ENCODE data around the gene BCAP29. TPM values are rescaled to one million over a fixed set of nuclear protein-coding genes. Genes with fewer than 3 reads are reported as not detected.
"Not testable (repeated sequence)": the region's sequence is repeated elsewhere in the genome, so short reads cannot be mapped to it uniquely, and the experiment has no call there.

The BCAP29 gene
- total RNA-seq, 1 donor from 2014 or later, result 76.4 TPM

DNA sequence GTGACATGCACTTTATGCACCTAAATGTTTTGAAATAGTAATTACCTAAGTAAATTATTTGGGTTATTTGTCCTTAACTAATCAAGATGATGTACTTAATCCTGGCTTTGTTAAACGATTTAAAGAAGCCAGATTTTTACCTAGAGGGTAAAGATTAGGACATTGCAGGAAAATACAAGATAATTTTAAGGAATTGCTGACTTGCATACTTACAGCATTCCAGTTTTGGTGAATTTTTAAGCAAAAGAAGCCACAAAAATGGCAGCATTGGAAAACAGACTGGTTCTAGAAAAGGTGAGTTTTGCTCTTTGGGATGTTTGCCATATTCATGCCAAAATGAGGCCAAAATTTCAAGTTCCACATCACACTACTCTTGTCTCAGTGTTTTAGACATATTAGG lies 33.4 kb downstream of the BCAP29 start:
- ATAC-seq, result no peak
- intact Hi-C loops (cut with DNase I), result no loop called here

DNA sequence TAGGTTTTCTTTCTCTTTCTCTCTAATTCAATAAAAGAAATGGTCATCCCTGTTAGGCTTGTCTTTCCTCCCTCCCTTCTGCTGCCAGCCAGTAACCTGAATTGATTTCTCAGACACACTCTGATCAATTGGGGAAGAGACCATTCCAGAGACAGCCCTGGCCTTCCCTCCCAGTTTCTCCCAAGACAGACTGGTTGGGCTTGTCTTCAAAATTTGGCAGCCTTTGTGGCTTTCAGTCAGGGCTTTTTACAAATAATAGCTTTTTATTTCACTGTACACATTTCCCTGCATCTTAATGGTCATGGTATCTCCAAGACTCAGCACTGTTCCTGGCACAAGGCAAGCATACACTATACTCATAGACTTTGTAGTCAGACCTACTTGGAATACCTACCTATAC lies 33.9 kb downstream of the BCAP29 start:
- DNase-seq (ENCODE audit: low spot score), result no peak
- intact Hi-C loops (cut with DNase I), result no loop called here
- no peak for ATAC-seq

More for the DNA sequence above, 33.4 kb downstream of the BCAP29 start:
- no peak for DNase-seq (ENCODE audit: low spot score)

DNA sequence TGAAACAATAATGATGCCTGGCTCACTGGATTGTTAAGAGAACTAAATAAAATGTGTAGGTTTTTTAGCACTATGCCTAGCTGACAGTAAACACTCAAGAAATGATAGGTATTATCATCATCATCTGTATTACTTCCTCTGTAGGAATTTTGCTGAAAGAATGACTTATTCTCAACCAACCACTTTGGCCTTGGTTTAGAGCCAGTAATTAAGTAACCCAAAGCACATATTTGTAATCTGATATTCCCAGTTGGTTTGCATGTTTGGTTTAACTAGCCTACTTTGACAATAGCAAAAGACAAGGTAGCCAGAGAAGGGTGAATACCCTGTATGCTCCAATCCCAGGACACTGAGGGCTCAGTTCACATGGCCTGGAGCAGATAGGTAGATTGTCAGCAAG lies 34.4 kb downstream of the BCAP29 start:
- intact Hi-C loops (cut with DNase I), result no loop called here
- ATAC-seq, result peak; percentile 72

DNA sequence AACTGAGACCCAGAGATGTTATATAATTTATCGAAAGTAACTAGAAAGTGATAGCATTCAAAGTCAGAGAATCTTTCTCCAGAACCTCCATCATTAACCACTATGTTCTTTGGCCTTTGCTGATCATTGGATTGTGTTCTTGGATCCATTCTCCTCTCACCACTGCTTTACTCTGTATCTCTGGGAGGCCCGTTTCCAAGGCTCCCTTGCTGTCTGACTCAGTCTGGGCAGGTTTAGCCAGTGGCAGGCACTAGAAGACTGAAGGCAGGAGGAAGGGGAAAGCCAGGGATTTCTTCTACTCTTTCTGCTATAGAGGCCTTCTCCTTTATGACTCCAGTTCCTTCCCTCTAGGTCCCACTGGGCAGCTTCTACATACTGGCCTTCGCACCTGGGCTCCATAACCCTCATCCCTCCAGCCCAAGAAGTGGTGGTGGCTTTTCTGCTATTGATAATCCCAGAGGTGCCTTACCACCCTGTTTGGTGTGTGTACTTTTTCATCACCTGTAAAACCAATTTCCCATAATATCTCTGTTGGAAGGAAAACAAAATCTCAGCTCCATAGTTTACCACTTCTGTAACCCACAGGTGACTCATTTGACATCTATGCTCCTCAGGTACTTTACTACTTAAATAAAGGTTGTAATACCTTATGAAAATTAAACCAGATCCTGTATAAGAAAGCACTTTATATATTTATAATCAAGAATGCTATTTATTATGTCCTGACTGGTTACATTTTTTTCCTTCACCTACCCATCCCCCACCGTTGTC lies 36.0 kb downstream of the BCAP29 start:
- ATAC-seq (peak; percentile 52), DNase-seq (ENCODE audit: low spot score) (no peak)
- intact Hi-C loops (cut with DNase I), result no loop called here

More for the DNA sequence above, 34.4 kb downstream of the BCAP29 start:
- no peak for DNase-seq (ENCODE audit: low spot score)

DNA sequence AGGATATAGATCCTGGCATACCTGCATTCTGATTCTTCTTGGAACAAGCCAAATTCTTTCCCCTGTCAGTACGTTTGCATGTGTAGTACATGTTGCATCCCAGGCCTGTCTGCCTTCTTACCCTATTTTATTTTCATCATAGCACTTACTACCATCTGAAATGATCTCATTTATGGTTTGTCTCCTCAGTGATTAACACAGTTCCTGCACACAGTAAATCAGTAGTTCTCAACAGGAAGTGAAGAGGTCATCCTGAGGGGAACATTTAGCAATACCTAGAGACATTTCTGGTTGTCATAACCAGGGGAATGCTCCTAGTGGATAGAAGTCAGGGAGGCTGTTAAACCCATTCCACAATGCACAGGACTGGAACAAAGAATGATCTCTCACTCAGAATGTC lies 42.4 kb downstream of the BCAP29 start:
- DNase-seq (ENCODE audit: low spot score) (no peak), ATAC-seq (peak; percentile 48)
- intact Hi-C loops (cut with DNase I), result no loop called here

DNA sequence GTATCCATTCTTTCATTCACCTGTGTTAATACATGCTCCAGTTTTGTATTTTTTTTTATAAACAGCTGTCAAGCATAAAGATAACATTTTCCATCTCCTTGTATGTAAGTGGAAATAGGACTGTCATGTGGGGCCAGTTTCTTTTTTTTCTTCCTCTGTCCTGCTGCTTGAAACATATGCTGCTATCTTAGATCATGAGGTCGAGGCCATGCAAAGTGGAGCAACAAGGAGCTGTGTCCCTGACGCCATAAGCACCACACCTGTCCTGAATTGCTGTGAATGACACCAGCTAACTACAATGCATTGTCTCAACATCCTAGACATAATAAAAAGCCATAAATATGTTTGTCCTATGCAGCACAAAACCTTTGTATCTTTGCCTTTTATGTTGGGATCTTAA lies 42.8 kb downstream of the BCAP29 start:
- DNase-seq (ENCODE audit: low spot score) (no peak), ATAC-seq (no peak)
- intact Hi-C loops (cut with DNase I), result no loop called here

- intact Hi-C loops (cut with DNase I), result no loop called here
- DNase-seq (ENCODE audit: low spot score) (no peak), ATAC-seq (no peak)
Measured at GRCh38 chr7:107627002-107627401, 47.0 kb downstream of the BCAP29 start.

DNA sequence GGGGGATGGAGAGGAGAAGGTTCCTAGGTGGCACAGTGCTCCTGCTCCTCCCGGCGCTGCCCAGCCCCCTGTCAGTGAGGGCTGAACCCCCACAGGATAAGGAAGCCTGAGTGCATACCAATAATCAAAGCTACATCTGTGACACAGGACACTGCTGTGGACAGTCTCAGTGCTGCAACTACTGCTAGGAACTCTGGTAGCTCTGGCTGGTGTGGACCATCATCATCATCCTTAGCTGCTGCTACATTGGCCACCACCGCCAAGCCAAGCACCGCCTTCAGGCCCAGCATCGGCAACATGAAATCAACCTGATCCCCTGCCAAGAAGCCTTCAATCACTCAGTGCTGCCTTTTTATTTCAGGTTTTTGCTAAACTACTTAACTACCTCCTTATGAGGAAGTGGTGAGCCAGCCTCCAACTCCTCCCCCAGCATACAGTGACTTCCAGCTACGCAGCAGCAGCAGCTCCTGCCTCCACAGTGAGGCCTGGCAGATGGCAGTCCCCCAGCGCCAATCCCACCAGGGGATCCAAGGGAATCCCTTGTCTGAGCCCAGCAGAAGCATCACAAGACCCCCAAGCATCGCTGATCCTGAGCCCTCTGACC lies 48.5 kb downstream of the BCAP29 start:
- no peak for ATAC-seq

GRCh38 chr7:107630342-107630741 lies 50.3 kb downstream of the BCAP29 start:
- intact Hi-C loops (cut with DNase I), result no loop called here
- DNase-seq (ENCODE audit: low spot score), result no peak
- ATAC-seq, result no peak

More for the DNA sequence above, 48.5 kb downstream of the BCAP29 start:
- DNase-seq (ENCODE audit: low spot score), result no peak
- intact Hi-C loops (cut with DNase I), result no loop called here

GRCh38 chr7:107631588-107632491 lies 51.8 kb downstream of the BCAP29 start:
- DNase-seq (ENCODE audit: low spot score) (no peak), ATAC-seq (no peak)
- intact Hi-C loops (cut with DNase I), result no loop called here

GRCh38 chr7:107632492-107632865 lies 52.4 kb downstream of the BCAP29 start:
- no peak for ATAC-seq
- intact Hi-C loops (cut with DNase I), result no loop called here
- DNase-seq (ENCODE audit: low spot score), result no peak

GRCh38 chr7:107638594-107638993 lies 58.5 kb downstream of the BCAP29 start:
- DNase-seq (ENCODE audit: low spot score), result no peak
- ATAC-seq, result no peak
- intact Hi-C loops (cut with DNase I), result no loop called here

GRCh38 chr7:107639070-107639469 lies 59.0 kb downstream of the BCAP29 start:
- DNase-seq (ENCODE audit: low spot score); intact Hi-C loops (cut with DNase I); ATAC-seq: not testable (repeated sequence)

DNA sequence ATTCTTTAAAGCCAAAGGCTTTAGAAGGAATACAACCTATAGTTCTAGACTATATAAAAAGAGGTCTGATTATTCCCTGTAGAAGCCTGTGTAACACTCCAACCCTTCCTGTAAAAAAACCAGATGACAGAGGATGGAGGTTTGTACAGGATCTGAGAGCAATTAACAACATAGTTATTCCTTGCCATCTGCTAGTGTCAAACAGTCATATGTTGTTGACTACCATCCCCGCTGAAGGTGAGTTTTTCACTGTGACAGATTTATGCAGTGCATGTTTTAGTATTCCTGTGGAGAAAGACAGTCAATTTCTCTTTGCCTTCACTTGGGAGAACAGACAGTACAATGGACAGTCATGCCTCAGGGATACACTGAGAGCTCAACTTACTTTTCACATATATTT lies 61.6 kb downstream of the BCAP29 start:
- ATAC-seq (no peak), DNase-seq (ENCODE audit: low spot score) (no peak)
- intact Hi-C loops (cut with DNase I), result no loop called here

GRCh38 chr7:107642501-107642900 lies 62.5 kb downstream of the BCAP29 start:
- DNase-seq (ENCODE audit: low spot score) (no peak), ATAC-seq (no peak)
- intact Hi-C loops (cut with DNase I), result no loop called here

DNA sequence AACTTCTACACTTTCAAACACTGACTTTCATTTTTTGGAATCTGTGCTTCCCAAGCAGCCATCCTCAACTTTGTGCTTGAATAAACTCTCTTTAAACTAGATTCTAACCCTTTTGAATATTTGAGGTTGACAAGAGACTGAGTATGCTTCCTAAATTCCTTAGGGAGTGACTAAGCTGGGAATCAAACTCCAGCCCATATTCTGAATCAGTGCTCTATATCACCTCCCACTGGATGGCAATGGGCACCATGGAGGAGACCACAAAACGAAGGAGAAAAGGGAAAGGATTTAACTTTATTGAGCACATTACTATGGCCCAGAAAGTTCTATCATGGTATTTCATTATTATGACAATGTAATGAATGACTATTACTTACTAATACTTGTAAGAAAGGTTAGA lies 63.4 kb downstream of the BCAP29 start:
- ATAC-seq, result no peak
- DNase-seq (ENCODE audit: low spot score), result no peak
- intact Hi-C loops (cut with DNase I), result no loop called here

- DNase-seq (ENCODE audit: low spot score) (no peak), ATAC-seq (no peak)
- intact Hi-C loops (cut with DNase I), result no loop called here
Measured at GRCh38 chr7:107643938-107644308, 63.9 kb downstream of the BCAP29 start.

- ATAC-seq (peak; percentile 67), DNase-seq (ENCODE audit: low spot score) (no peak)
- intact Hi-C loops (cut with DNase I), result no loop called here
Measured at GRCh38 chr7:107644309-107644974, 64.4 kb downstream of the BCAP29 start.

DNA sequence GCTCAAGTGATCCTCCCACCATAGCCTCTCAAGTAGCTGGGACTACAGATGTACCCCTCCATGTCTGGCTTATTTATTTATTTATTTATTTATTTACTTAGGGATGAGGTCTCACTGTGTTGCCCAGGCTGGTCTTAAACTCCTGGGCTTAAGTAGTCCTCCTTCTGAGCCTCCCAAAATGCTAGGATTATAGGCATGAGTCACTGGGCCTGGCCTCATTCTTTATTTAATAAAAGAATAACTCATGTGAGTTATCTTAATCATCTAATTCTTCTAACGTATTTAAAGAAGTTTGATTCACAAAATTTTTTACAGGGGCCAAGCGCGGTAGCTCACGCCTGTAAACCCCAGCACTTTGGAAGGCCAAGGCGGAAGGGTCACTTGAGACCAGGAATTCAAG lies 72.6 kb downstream of the BCAP29 start:
- intact Hi-C loops (cut with DNase I), result no loop called here
- DNase-seq (ENCODE audit: low spot score) (no peak), ATAC-seq (no peak)

Data from sciatic nerve (tissue), 2 donors.